K562 (cell line): ENCODE data around the gene SCLY. TPM values are rescaled to one million over a fixed set of nuclear protein-coding genes. Genes with fewer than 3 reads are reported as not detected.

Experiments used
- ATAC-seq: fragments of 200-7000 bp; cut with Tn5 transposase; 3 replicates; pipeline ENCODE4 v1.9.1; 2020; ENCODE audit warnings: moderate library complexity
- BruUV-seq: library from RNA; stranded (reverse); fragments of 400-500 nt; replicated peaks from 2 replicates; lab custom pipeline; 2021; lab: Mats Ljungman, UMichigan
- CTCF ChIA-PET: fragments of 300-600 bp; formaldehyde crosslinking; extraction: SDS; loops from one replicate; lab custom pipeline; 2021; ENCODE audit warnings: low intra/inter-chr PET ratio; lab: Yijun Ruan, JAX
- POLR2A ChIA-PET: fragments of 300-600, 350-650 bp; sonication (Branson Sonifier 250); formaldehyde crosslinking; extraction: SDS; loops from one replicate; lab custom pipeline; 2021; ENCODE audit warnings: antibody characterized with exemption, inconsistent platforms; lab: Yijun Ruan, JAX
- DNase-seq, 4 experiments: peaks; one replicate each; pipeline versions ENCODE4 v3.0.0 to v3.0.0-alpha.2; 2011 to 2018; ENCODE audit warnings: low spot score in 3 of 4, mixed read lengths in 3 of 4; ENCODE audit errors: extremely low read depth in 1 of 4
- FAIRE-seq: peaks from 2 replicates; lab custom pipeline; 2011; peaks lifted over from hg19 to GRCh38; lab: Jason Lieb, UNC
- H2AFZ ChIP-seq: 2 replicates; pipeline ENCODE4 v1.6.0; 2011; ENCODE audit warnings: low read depth, low read length, control low read depth, inconsistent platforms
- H3K27ac ChIP-seq: fragments of 200-600 bp; 3 replicates; pipeline ENCODE4 v1.8.0; 2011; ENCODE audit warnings: low read depth, mild to moderate bottlenecking, control low read depth, inconsistent platforms, low read length, moderate library complexity, mixed read lengths; ENCODE audit errors: extremely low read depth
- H3K27me3 ChIP-seq, 2 experiments: fragments of 300-600 bp in 1 of 2; 2 replicates in 1 of 2; 3 replicates in 1 of 2; pipeline versions ENCODE4 v1.6.0 to v1.8.0; 2011; ENCODE audit warnings: inconsistent platforms in 2 of 2, low read length in 2 of 2, mild to moderate bottlenecking in 1 of 2, mixed read lengths in 1 of 2, moderate library complexity in 1 of 2; ENCODE audit not compliant: control insufficient read depth in 2 of 2, insufficient read depth in 2 of 2
- H3K36me3 ChIP-seq: fragments of 300-600 bp; 3 replicates; pipeline ENCODE4 v1.8.0; 2011; ENCODE audit warnings: mild to moderate bottlenecking, low read length, inconsistent platforms; ENCODE audit not compliant: control insufficient read depth, insufficient read depth
- H3K4me1 ChIP-seq, 2 experiments: fragments of 200-600 bp in 1 of 2; replicated peaks in 1 of 2; 2 replicates in 1 of 2; 3 replicates in 1 of 2; pipeline versions ENCODE4 v1.5.1 to v1.8.0; 2011; ENCODE audit warnings: inconsistent platforms in 2 of 2, low read length in 2 of 2, mild to moderate bottlenecking in 1 of 2, mixed read lengths in 1 of 2, moderate library complexity in 1 of 2; ENCODE audit not compliant: control insufficient read depth in 2 of 2, insufficient read depth in 2 of 2
- H3K4me2 ChIP-seq: 2 replicates; pipeline ENCODE4 v1.6.1; 2011; ENCODE audit warnings: low read length, control low read depth, inconsistent platforms, mixed read lengths; ENCODE audit not compliant: insufficient read depth
- H3K4me3 ChIP-seq: fragments of 200-600 bp; sonication (generic), shearing (Covaris generic); 2 replicates; pipeline ENCODE4 v1.5.1; 2016; ENCODE audit warnings: control low read depth, inconsistent platforms
- H3K79me2 ChIP-seq: fragments of 200-600 bp; 3 replicates; pipeline ENCODE4 v1.8.0; 2011; ENCODE audit warnings: low read length, inconsistent platforms; ENCODE audit not compliant: control insufficient read depth, insufficient read depth
- H3K9ac ChIP-seq, 2 experiments: 2 replicates each; pipeline versions ENCODE4 v1.6.0 to v1.6.1; 2011; ENCODE audit warnings: low read depth in 2 of 2, low read length in 2 of 2, control low read depth in 1 of 2, inconsistent platforms in 1 of 2, mild to moderate bottlenecking in 1 of 2, mixed read lengths in 1 of 2; ENCODE audit not compliant: insufficient read depth in 1 of 2
- H3K9me1 ChIP-seq: one replicate; pipeline ENCODE4 v1.6.0; 2011; ENCODE audit warnings: inconsistent platforms, mild to moderate bottlenecking, low read length, moderate library complexity; ENCODE audit not compliant: control insufficient read depth, insufficient read depth
- H3K9me3 ChIP-seq: replicated peaks from 2 replicates; pipeline ENCODE4 v1.5.1; 2011; ENCODE audit warnings: low read depth, low read length, inconsistent platforms; ENCODE audit not compliant: control insufficient read depth, insufficient read depth
- H4K20me1 ChIP-seq: replicated peaks from 2 replicates; pipeline ENCODE4 v1.6.1; 2011; ENCODE audit warnings: low read length, inconsistent platforms, mixed read lengths; ENCODE audit not compliant: control insufficient read depth, insufficient read depth
- ATF1 ChIP-seq, 2 experiments: fragments of 450-650 bp in 1 of 2; IDR thresholded peaks; 2 replicates each; pipeline ENCODE4 v1.6.1; 2016; ENCODE audit warnings: missing compliant biosample characterization in 1 of 2, missing genetic modification characterization in 1 of 2
- ATF7 ChIP-seq: fragments of 450-650 bp; IDR thresholded peaks from 2 replicates; pipeline ENCODE4 v1.7.1; 2014; ENCODE audit warnings: mild to moderate bottlenecking, moderate library complexity
- CBX5 ChIP-seq: IDR thresholded peaks from 2 replicates; pipeline ENCODE4 v1.6.1; 2014; ENCODE audit warnings: low read depth, borderline replicate concordance
- ETS2 ChIP-seq: IDR thresholded peaks from 2 replicates; pipeline ENCODE4 v1.6.1; 2016; ENCODE audit warnings: borderline replicate concordance, missing genetic modification characterization, mild to moderate bottlenecking, moderate library complexity, missing compliant biosample characterization; ENCODE audit not compliant: poor library complexity, severe bottlenecking
- FUS ChIP-seq: fragments of 200-400 bp; formaldehyde crosslinking; optimal IDR thresholded peaks from 2 replicates; pipeline ENCODE3; 2017; ENCODE audit warnings: low read depth, low read length
- GATA2 ChIP-seq: sonication (generic); formaldehyde crosslinking; IDR thresholded peaks from 2 replicates; pipeline ENCODE4 v1.4.0; 2020; ENCODE audit warnings: mild to moderate bottlenecking, missing genetic modification reagents
- JUND ChIP-seq, 2 experiments: IDR thresholded peaks; 2 replicates in 1 of 2; 3 replicates in 1 of 2; pipeline ENCODE4 v1.6.1; 2011; ENCODE audit warnings: borderline replicate concordance in 2 of 2, low read depth in 2 of 2, low read length in 2 of 2, improper control_type of control experiment in 1 of 2, missing biosample characterization in 1 of 2, missing genetic modification characterization in 1 of 2, missing genetic modification reagents in 1 of 2
- NFE2L1 ChIP-seq: fragments of 450-650 bp; IDR thresholded peaks from 2 replicates; pipeline ENCODE4 v1.6.1; 2016; ENCODE audit warnings: missing genetic modification characterization, low read depth, mild to moderate bottlenecking, missing compliant biosample characterization, moderate library complexity, borderline replicate concordance
- ZNF436 ChIP-seq: fragments of 250-450, 450-650 bp; sonication (Bioruptor Pico); formaldehyde crosslinking; IDR thresholded peaks from 2 replicates; pipeline ENCODE4 v1.7.0; 2020; ENCODE audit warnings: mild to moderate bottlenecking
- WGBS: fragments of 100-300 bp; shearing (Covaris generic); methylation state at CpG from one replicate; pipeline ENCODE4 v1.1.6; 2016; ENCODE audit warnings: low coverage, mixed read lengths; ENCODE audit not compliant: insufficient coverage; ENCODE audit errors: missing lambda C conversion rate; 5-methylcytosine and 5-hydroxymethylcytosine counted together
- in situ Hi-C: fragments of 300-500 bp; cut with MboI; formaldehyde crosslinking; loops from 4 replicates; pipeline ENCODE4 v1.15.0; 2018; ENCODE audit warnings: inconsistent platforms, mixed read lengths
- intact Hi-C: fragments of 100-400 bp; cut with micrococcal nuclease; formaldehyde crosslinking; loops from 2 replicates; pipeline ENCODE4 v1.14.2; 2022
- polyA plus RNA-seq, 8 experiments: library from polyadenylated mRNA; depleted of rRNA in 4 of 8; stranded (reverse) in 5 of 8; unstranded in 3 of 8; fragments of >200 nt; fragmentation: Nextera tagmentation in 2 of 8; fragmentation: Illumina TruSeq in 1 of 8; extraction: Ambion mirVana in 2 of 8; extraction: Trizol in 1 of 8; gene quantifications; 2 replicates each; pipeline versions ENCODE4 v1.2.1 to v1.2.3, GENCODE V29; 2011 to 2014; ENCODE audit warnings: inconsistent platforms in 1 of 8, missing spikeins in 1 of 8
- total RNA-seq, 7 experiments: library from RNA; depleted of rRNA in 6 of 7; stranded (reverse); fragments of >200 nt in 6 of 7; fragmentation: Illumina TruSeq in 2 of 7; extraction: Trizol in 2 of 7; gene quantifications; 2 replicates each; pipeline versions ENCODE4 v1.2.1 to v1.2.3, GENCODE V29; 2011 to 2021; ENCODE audit warnings: low replicate concordance in 1 of 7

SCLY gene
- total and polyA plus RNA-seq, 9 of the 15 experiments (the other 6 are each of a cell fraction or from before 2014, with no cell fraction given), result 2.6 to 32.2 (median 21.1) TPM

GRCh38 chr2:238040918-238041317 is 19.9 kb upstream of the SCLY start:
- H3K36me3 ChIP-seq, result peaks cover 64% of the 10 kb centered on the region; the same call in 2 of the 3 replicates
- no peaks in the 10 kb centered on the region for H3K79me2 ChIP-seq
- H3K9ac ChIP-seq, result no peak overlapping the region
- H3K27ac ChIP-seq, result no peak overlapping the region
- H3K9me3 ChIP-seq, result no peaks in the 10 kb centered on the region
- no peak overlapping the region for H2AFZ ChIP-seq
- no peak for DNase-seq
- no TSS peak for BruUV-seq
- H3K4me1 ChIP-seq, result no peaks in the 10 kb centered on the region
- in situ Hi-C loops (no loop called here), intact Hi-C loops (no loop called here)
- H3K4me3 ChIP-seq, result no peak overlapping the region
- FAIRE-seq, result no peak
- H3K4me2 ChIP-seq, result no peak overlapping the region
- CTCF ChIA-PET, result no interaction called here
- no peaks in the 10 kb centered on the region for H4K20me1 ChIP-seq
- no peaks in the 10 kb centered on the region for H3K27me3 ChIP-seq
- POLR2A ChIA-PET, result interaction anchor here (0.6 to 1.2 kb wide), 3 partner anchors 11 to 243 kb away, joined by 3 read pairs; no protein-coding TSS in a partner anchor
- WGBS, result 95% methylated on average over 4 of the region's 9 CpGs
- no peak for ATAC-seq
- no peaks in the 10 kb centered on the region for H3K9me1 ChIP-seq
- TF ChIP-seq ATF1 (CRISPR knock-in tag; IDR thresholded peaks at IDR 0.05) (no peak), ATF1 (tag; IDR thresholded peaks at IDR 0.05) (no peak), ZNF436 (no peak), FUS (no peak), ETS2 (tag) (no peak), CBX5 (no peak), ATF7 (no peak), NFE2L1 (tag) (no peak), JUND (IDR thresholded peaks at IDR 0.05; ENCODE audit: borderline replicate concordance, low read depth, low read length) (no peak), JUND (tag; IDR thresholded peaks at IDR 0.05; ENCODE audit: borderline replicate concordance, low read depth, low read length) (no peak), GATA2 (CRISPR knock-in tag) (no peak)
